Left ventricle myocardium superior (tissue), 1 donor: ENCODE data around the gene ONECUT3. TPM values are rescaled to one million over a fixed set of nuclear protein-coding genes. Genes with fewer than 3 reads are reported as not detected.
A peak's percentile ranks its signal among the peaks of the same experiment; 100 is the strongest.

Experiments
- ATAC-seq: fragments of 200-7000 bp; cut with Tn5 transposase; one replicate; pipeline ENCODE4 v1.9.1; 2020; ENCODE audit warnings: mild to moderate bottlenecking, moderate library complexity
- DNase-seq: peaks from one replicate; pipeline ENCODE4 v3.0.0-alpha.2; 2020
- intact Hi-C: fragments of 100-400 bp; cut with micrococcal nuclease; formaldehyde crosslinking; loops from one replicate; pipeline ENCODE4 v1.11.0; 2022
- total RNA-seq: library from RNA; stranded (reverse); fragmentation: NEBNext Ultra II Directional; extraction: Animal tissue kit (Norgen Biotek cat#: 25700); gene quantifications from one replicate; pipeline ENCODE4 v1.2.1, GENCODE V29; 2021
- donor health status: DM: no; HTN: yes; CAD: no; lungs with severe emphysema.

ONECUT3 gene
- total RNA-seq, 1 donor from 2014 or later: not detected

DNA sequence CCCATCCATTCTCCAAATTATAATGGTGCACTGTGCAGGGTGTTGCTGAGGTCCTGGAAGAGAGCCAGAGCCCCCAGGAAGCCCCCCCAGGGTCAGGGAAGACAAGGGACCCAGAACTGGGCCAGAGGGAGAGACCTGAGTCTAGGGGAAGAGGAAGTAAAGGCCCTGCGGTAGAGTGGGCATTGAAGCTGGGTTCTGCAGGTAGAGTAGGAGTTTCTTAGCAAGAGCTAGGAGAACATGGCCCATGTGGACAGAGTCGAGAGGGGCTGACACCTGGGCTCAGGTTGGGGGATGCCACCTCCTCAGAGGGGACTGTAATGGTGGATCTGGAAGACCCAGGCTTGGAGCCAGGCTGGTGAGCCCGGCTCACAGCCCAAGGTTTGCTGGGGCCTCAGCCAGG is 17.0 kb upstream of the ONECUT3 start:
- DNase-seq (no peak), ATAC-seq (no peak)
- intact Hi-C loops: no loop called here

DNA sequence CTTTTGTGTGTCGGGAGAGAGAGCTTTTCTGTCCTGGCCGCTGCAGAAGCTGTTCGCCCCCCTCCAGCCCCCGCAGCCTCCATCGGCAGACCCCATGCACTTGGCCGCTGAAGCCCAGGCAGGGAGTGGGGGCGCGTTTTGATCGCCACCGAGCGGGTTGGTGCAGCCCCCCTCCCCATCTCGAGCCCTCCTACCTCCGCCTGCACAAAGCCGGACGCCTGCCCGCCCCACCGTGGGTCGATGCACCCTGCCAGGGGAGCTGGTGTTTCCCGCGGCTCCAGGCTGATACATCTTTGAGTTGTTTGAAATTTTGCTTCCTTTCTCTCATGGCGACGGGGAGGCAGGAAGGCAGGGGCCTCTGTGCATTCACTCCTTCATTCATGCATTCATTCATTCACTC is 16.4 kb upstream of the ONECUT3 start:
- no peak for DNase-seq
- intact Hi-C loops: no loop called here
- no peak for ATAC-seq

DNA sequence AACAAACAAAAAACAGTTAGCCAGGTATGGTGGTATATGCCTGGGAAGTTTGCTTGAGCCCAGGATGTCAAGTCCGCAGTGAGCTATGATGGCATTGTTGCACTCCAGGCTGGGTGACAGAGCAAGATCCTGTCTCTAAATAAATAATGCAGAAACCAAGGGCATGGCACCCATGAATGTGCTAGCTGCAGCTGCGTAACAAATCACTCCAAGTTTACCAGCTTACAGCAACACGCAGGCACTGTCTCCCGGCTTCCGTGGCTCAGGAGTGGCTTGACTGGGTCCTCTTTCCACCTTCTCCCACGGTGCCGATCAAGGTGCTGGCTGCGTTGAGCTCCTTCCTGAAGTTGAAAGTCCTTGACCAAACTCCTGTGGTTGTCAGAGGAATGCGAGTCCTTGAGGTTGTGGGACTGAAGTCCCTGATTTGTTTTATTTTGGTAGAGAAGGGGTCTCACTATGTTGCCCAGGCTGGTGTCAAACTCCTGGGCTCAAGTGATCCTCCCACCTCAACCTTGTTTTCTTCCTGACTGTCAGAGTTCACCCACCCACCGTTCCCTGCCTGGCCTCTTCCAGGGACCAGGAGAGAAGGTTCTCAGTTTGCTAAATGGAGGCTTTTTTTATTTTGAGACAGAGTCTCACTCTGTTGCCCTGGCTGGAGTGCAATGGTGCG is 13.2 kb upstream of the ONECUT3 start:
- ATAC-seq (no peak), DNase-seq (no peak)
- intact Hi-C loops: no loop called here

DNA sequence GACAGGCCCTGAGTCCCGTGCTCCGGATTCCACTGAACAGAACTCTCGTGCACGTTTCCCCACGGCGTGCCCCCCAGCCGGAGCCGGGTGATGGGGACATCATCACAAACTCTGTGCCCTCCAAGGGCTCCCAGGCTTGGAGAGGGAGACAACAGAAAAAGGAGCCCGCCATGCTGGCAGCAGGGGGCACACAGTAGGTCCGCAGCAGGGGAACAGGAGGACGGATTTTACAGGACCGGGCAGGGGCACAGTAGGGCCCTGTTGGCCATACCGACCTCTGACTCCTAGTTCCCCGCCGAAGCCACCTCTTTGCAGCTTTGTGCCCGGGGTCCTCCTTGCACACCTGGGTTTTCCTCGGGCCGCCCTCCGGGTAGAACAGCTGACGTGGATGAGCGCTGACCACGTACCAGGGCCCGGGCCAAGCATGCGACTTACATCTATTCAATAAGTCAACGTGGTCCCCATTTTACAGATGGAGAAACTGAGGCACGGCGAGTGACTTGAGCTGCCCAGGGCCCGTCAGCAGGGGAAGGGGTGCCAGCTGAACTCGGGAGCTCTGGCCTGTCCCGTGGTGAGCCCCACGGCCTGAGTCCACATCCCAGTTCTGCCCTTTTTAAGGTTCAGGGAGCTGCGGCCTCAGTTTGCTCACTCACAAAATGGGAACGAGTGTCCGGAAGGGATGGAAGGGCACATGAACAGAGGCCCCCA is 10.2 kb upstream of the ONECUT3 start:
- ATAC-seq: no peak
- intact Hi-C loops: no loop called here

DNA sequence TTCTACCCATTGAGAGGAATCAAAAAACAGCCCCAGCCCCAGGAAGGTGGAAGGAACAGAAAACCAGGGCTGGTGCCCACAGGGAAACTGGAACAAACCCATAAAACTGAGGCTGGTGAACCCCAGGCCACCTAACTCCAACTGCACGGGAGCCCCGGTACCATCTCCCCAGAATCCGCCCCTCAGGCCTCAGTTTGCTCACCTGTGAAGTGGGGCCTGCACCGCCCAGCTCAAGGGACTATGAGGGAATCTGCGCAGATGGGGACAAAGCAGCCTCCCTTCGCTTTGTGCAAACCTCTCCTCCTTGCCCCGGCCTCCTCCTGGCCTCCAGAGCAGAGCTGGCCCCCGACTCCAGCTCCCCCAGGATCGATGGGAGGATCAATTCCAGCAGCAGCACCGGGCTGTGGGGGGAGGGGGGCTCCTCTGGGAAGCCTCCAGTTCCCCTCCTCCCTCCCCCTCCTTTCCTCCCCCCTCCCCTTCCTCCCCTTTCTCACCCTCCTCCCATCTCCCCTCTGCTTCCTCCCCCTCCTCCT is 9.1 kb upstream of the ONECUT3 start:
- intact Hi-C loops: no loop called here
- no peak for ATAC-seq
- DNase-seq: no peak

More for the DNA sequence above, 10.2 kb upstream of the ONECUT3 start:
- DNase-seq: no peak

DNA sequence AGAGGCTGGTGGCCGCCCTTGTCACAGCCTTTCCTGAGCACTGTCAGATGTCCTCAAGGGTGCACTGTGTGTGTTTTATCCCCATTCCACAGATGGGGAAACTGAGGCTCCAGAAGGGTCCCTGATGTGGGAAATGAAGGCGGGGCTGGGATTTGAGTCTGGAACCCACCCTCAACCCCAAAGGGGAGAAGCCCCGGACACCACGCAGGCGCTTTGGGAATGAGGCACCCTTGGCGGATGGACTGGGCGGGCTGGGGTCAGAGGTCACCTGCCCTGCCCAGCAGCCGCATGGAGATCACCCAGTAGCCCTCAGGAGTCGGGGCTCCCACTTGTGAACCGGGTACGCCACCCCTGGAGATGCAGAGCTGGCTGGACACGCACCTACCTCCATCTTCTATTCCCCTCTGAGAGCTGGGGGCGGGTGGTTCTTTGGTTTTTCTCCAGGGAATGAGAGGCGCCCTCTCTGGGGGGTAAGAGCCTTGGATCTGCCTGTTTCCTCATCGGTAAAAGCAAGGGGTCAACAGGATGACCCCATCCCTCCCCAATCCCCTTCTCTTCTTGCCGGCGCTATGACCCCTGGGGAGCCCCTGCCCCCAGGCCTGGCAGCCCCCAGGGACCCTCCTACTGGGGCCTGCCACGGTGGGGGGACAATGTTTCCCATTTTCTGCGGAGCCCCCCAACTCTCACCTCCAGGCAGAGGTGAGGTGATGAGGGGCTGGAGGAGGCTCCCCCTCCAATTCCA is 8.3 kb upstream of the ONECUT3 start:
- intact Hi-C loops: no loop called here
- DNase-seq (no peak), ATAC-seq (no peak)

DNA sequence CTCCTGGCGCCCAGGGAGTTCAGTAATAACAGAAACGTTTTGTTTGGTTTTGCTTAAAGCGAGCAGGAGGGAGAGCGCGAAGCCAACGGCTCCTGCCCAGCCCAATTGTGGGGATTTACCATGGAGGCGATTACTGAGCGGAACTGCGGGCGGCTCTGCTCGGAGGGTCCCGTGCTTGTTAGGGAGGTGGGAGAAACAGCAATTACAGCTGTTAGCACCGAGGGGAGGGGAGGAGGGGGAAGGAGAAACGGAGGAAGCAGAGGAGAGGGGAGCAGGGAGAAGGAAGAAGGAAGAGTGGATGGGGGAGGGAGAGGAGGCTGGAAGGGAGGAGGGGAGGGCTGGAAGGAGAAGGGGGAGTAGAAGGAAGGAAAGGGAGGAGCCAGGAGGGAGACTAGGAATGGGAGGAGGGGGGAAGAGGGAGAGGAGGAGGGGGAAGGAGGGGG is 7.7 kb upstream of the ONECUT3 start:
- ATAC-seq (no peak), DNase-seq (no peak)
- intact Hi-C loops: no loop called here

DNA sequence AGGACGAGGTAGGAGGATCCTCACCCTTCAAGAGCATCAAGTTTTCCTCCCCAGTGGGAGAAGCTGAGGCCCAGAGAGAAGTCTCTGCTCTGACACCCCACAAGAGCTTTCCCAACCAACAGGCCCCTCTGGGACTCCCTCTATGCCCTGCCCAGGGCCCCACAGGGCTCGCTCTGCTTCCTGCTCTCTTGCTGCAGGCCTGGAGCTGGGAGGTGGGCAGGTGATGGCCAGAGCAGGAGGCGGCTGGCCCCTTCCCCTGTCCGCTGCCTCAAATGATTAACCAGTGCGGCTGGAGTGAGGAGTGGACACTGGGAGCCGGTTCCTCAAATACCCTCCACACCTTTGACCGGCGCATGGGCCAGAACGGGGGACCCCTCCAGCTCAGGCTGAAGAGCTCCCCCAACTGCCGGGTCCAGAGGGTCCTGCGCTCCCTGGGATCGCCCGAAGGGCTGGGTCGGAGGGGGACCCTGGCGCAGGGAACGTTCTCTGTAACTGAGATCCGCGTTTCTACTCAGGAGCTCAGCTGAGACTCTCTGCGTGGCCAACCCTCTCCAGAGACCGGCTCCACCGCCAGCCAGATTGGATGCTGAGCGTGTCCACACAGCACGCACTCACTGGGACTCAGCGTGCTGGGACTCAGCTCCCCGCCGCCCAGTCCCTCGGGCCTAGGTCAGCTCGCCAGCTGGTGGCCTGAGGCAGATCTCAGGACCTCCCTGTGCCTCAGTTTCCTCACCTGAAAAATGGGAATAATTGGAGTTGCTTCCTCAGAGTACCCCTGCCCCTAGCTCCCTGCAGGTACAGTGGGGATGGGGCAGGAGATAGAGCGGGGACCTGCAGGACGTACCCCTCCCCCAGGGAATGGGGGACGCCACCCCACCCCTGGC is 6.7 kb upstream of the ONECUT3 start:
- ATAC-seq (no peak), DNase-seq (no peak)
- intact Hi-C loops: no loop called here

DNA sequence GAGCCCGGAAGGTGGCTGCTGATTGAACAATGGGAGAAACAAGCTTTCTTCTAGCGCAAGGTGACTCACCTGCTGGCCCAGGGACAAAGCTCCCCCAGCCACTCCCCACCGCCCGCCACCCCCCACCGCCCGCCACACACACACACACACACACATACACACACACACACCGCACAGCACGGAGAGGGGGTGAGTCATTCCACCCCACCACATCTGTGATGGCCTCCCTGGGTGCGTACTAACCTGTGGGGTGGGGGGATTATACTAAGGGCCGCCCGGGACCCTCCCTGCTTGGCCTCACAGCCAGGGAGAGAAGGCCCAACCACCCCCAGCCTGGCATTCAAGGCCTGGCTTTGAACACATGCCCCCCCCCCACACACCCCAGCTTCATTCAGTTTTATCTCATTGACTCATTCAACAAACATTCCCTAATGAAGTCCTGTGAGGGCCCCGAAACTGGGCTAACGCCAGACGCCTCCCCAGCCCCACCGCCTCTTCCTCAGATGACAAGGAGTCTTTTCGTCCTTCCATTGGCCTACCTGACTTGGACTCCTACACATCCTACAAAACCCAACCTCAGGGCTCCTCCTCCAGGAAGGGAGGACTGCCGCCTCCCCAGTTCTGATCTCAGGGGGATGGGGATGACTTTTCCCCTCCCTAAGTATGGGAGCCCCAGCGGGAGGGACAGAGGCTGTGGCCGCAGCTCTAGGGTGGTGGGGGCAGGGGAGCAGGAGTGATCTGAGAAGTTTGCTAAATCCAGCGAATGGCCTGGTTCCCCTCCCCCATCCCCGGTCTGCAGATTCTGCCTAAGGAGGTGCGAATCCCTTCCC is 5.8 kb upstream of the ONECUT3 start:
- intact Hi-C loops: no loop called here

DNA sequence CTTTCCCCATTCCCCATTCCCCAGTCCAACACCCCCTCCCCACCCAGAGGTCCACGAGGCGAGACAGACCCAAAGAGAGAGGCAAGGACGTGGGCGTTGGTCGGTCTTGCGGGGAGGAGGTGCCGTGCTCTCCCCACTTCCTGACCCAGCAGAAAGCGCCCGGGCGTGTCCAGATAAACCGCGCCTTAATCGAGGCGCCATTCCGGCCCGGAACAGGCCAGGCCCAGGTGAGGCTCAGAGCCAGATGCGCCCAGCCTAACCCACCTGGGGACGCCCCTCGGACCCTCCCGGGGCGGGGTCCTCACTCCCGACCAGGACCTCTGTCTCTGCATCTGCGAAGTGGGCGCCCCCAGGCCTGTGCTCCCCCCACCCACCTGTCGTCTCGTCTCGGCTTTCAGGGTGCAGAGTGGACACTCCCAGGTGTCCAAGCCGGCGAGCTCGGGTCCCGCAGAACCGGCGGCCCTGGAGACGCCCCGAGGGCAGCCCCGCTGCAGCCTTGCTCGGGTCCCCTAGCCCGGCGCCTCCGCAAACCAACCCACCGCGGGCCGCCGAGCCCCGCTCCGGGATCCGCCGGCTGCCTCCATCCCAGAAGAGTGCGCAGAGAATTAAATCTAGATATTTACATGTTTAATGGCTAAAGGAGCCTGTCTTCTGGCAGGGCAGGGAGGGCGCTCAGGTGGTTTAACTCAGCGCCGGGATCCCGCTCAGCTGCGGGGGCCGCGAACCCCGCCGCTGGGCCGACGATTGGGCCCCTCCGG is 5.0 kb upstream of the ONECUT3 start:
- DNase-seq (peak; percentile 21), ATAC-seq (no peak)
- intact Hi-C loops: no loop called here

More for the DNA sequence above, 5.8 kb upstream of the ONECUT3 start:
- ATAC-seq: no peak
- peak; percentile 17 for DNase-seq

DNA sequence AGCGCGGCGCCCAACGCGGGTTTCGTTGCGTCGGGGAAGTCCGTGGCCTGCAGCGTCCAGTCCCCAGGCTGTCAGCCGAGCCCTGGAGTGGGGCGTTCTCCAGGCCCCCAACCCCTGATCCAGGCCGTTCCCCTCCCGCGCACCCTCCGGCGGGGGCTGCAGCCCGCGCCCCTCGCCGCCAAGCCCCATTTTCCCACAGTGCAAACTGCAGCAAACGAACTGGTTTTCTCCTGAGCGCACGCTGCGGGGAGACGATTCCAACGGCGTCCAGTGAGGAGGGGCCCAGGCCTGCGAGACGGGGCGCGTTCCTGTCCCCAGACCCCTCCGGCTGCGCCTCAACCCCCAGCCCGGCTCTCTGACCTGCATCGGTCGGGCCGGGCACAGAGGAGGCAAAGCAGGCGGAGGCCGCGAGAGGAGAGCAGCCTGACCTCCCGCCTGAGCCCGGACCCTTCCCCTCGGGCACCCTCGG is 4.4 kb upstream of the ONECUT3 start:
- intact Hi-C loops: no loop called here
- no peak for ATAC-seq
- no peak for DNase-seq

DNA sequence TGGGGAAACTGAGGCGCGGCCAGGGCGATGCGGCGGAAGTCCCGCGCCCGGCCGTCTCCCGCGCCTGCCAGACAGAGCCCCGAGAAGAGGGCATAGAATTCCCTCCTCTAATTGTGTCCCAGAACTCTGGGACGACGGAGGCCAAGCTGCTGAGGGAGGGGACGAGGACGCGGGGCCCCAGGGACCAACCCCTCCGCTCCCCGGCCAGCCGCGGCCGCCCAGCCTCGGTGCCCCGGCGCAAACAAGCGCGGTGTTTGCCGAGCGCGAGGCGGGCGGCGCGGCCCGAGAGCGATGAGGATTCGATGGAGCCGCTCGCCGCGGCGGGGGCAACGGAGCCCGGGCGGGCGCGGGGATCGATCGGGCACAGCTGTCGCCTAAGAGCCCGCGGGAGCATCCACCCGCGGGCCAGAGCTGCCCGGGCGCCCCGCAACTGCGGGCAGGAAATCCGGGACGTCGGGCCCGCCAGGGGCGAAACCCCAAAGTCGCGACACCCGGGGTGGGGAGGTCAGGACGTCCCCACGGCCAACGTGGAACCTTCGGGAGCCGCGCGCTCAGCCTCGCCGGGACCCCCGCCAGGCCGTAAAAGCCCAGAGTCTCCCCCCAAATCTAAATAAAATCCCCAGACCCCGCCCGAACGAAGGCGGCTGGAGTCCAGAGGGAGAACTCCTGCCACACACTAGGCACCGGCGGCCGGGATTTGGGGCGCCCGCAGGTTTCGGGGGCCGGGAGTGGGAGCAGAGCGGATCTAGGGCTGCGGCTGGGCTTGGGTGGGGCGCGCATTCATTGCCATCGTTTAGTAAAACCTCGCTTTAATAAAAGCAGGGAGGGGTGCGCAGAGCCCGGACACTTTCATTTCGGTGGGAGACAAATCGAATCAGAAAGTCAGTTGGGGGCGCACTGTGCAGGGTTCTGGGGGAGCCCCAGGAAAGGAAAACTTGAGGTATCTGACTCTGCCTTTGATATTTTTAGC is 3.6 kb upstream of the ONECUT3 start:
- intact Hi-C loops: no loop called here
- no peak for ATAC-seq
- peak; percentile 14 for DNase-seq

DNA sequence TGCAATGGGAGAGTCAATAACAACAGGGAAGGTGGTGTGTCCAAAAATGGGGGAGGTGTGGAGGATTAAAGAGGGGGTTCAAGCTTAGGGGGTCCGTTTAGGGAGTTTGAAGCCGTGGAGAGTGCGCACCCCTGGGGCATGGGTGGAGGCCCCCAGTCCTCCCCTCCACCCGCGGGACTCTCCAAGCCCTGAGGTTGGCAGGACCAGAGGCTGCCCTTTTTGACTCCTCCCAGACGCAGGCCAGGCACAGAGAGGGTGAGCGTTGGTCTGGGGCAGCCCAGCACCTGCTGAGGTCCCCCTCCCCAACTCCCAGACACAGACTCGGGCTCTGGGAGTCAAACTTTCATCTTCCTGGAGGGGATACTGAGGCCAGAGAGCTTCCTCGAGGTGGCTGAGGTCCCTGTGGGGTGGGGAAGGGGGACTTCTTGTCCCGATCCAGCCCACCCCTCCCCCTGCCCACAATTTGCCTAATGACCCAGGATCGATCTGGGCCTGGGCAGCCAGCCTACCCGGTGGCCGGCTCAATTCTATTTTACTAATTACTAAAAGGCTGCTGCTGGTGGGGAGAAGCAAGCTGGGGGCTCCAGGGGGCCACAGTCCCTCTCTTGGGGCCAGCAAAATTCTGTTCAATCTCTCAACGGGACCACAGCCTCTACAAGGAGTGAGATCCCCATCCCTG is 2.8 kb upstream of the ONECUT3 start:
- ATAC-seq (no peak), DNase-seq (no peak)
- intact Hi-C loops: no loop called here

DNA sequence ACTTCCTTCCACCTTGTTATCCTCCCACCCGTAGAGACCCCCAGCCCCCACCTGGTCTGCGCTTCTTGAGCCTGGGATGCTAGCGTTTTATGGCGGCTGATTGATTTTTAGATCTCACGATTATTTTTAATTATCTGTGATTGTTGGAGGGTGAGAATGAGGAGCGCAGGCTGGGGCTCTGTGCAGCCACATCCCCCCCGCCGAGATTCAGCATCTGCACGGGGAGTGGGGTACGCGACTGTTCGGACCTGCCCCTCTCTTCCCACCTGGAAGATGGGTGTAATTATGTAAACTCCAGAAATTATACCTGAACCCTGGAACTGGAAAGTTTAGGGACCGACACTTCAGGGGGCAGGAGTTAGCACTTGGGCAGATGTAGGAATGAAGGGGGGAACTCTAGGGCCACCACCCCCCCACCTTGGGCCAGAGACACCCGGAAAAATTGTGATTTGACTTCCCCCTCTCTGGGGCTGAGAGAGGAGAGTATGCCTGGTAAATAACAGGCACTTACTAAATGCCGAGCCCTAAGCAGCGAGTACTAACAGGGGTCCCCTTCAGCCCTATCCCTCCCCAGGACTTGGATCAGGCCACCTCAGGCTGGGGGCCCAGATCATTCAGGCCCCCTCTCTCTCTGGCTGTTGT is 1.8 kb upstream of the ONECUT3 start:
- intact Hi-C loops: no loop called here
- DNase-seq (no peak), ATAC-seq (no peak)

DNA sequence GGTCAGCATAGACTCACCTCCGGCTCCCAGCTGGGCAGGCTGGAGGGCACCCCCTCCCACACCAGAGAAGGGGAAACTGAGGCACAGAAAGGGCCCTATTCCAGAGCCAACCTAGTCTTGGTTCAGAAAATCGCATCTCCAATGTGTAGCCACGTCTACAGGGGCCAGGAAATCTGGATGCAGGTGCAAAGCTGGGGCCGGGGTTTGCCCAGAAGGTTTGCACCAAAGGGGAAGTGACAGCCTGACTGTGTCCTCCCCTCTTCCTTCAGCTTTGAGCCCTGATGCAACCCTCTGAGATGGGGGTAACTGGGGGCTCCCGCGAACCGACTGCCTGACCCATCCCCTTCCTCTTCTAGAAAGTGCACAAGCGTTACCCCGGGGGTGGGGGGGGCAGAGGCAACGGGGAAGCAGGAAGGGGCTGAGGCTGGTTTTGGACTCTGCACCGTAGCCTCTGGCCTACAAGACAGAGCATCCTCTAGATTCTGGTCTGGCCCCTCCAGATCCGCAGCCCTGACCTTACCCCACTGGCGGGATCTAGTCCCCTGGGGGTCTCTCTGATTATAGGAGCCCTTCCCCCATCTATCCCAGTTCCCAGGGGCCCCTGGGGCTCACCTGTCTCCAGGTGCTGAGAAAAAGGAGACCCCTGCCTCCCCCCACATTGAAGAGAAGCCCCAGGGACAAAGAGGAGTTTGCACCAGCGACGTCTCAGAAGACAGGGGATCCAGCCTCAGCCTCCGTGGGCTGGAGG is 1.1 kb upstream of the ONECUT3 start:
- DNase-seq: no peak
- ATAC-seq: no peak
- intact Hi-C loops: no loop called here
